ENCODE measurements around the gene GCNA.
"Not testable (repeated sequence)": the region's sequence is repeated elsewhere in the genome, so short reads cannot be mapped to it uniquely, and the experiment has no call there.

The GCNA gene

GRCh38 chrX:71586929-71587328, 8.7 kb downstream of the GCNA start:
- H3K36me3 ChIP-seq (ENCODE audit: control insufficient read depth in 1 of 2, insufficient read depth in 2 of 2, low read length in 2 of 2): no peaks in the 10 kb centered on the region
- no peaks in the 10 kb centered on the region for H3K4me1 ChIP-seq (ENCODE audit: control insufficient read depth in 1 of 2, insufficient read depth in 2 of 2, low read length in 2 of 2)
- no peak overlapping the region for H3K9ac ChIP-seq (ENCODE audit: low read depth in 1 of 2, low read length in 2 of 2)
- no peak overlapping the region for H3K27ac ChIP-seq (ENCODE audit: low read depth, low read length)
- H3K9me3 ChIP-seq (ENCODE audit: control insufficient read depth in 1 of 2, low read length in 2 of 2): no peaks in the 10 kb centered on the region
- H3K4me3 ChIP-seq (ENCODE audit: low read depth in 1 of 2, low read length in 2 of 2): no peak overlapping the region
- H3K27me3 ChIP-seq (ENCODE audit: control insufficient read depth in 1 of 2, insufficient read depth in 2 of 2, low read length in 2 of 2): no peaks in the 10 kb centered on the region

- not testable (repeated sequence) for H3K9me3 ChIP-seq (ENCODE audit: control insufficient read depth in 1 of 2, low read length in 2 of 2); H3K4me3 ChIP-seq (ENCODE audit: low read depth in 1 of 2, low read length in 2 of 2); H3K4me1 ChIP-seq (ENCODE audit: control insufficient read depth in 1 of 2, insufficient read depth in 2 of 2, low read length in 2 of 2); H3K27me3 ChIP-seq (ENCODE audit: control insufficient read depth in 1 of 2, insufficient read depth in 2 of 2, low read length in 2 of 2); H3K9ac ChIP-seq (ENCODE audit: low read depth in 1 of 2, low read length in 2 of 2); H3K27ac ChIP-seq (ENCODE audit: low read depth, low read length)
- peaks cover 0 to 12% of the 10 kb centered on the region in 2 donors for H3K36me3 ChIP-seq (ENCODE audit: control insufficient read depth in 1 of 2, insufficient read depth in 2 of 2, low read length in 2 of 2)
Measured at GRCh38 chrX:71593210-71593609, 15.0 kb downstream of the GCNA start.

- H3K27me3 ChIP-seq (ENCODE audit: control insufficient read depth in 1 of 2, insufficient read depth in 2 of 2, low read length in 2 of 2): no peaks in the 10 kb centered on the region
- H3K4me1 ChIP-seq (ENCODE audit: control insufficient read depth in 1 of 2, insufficient read depth in 2 of 2, low read length in 2 of 2): no peaks in the 10 kb centered on the region
- H3K9ac ChIP-seq (ENCODE audit: low read depth in 1 of 2, low read length in 2 of 2): no peak overlapping the region
- peaks cover 10 to 37% of the 10 kb centered on the region in 2 donors for H3K36me3 ChIP-seq (ENCODE audit: control insufficient read depth in 1 of 2, insufficient read depth in 2 of 2, low read length in 2 of 2)
- no peaks in the 10 kb centered on the region for H3K9me3 ChIP-seq (ENCODE audit: control insufficient read depth in 1 of 2, low read length in 2 of 2)
- H3K27ac ChIP-seq (ENCODE audit: low read depth, low read length): no peak overlapping the region
- H3K4me3 ChIP-seq (ENCODE audit: low read depth in 1 of 2, low read length in 2 of 2): no peak overlapping the region
Measured at GRCh38 chrX:71599965-71600364, 21.7 kb downstream of the GCNA start.

GRCh38 chrX:71603618-71604017, 25.4 kb downstream of the GCNA start:
- Histone ChIP-seq H3K27ac (ENCODE audit: low read depth, low read length) (no peak overlapping the region), H3K4me3 (ENCODE audit: low read depth in 1 of 2, low read length in 2 of 2) (no peak overlapping the region), H3K4me1 (ENCODE audit: control insufficient read depth in 1 of 2, insufficient read depth in 2 of 2, low read length in 2 of 2) (no peaks in the 10 kb centered on the region), H3K36me3 (ENCODE audit: control insufficient read depth in 1 of 2, insufficient read depth in 2 of 2, low read length in 2 of 2) (peaks cover 20 to 37% of the 10 kb centered on the region in 2 donors), H3K27me3 (ENCODE audit: control insufficient read depth in 1 of 2, insufficient read depth in 2 of 2, low read length in 2 of 2) (no peaks in the 10 kb centered on the region), H3K9ac (ENCODE audit: low read depth in 1 of 2, low read length in 2 of 2) (no peak overlapping the region), H3K9me3 (ENCODE audit: control insufficient read depth in 1 of 2, low read length in 2 of 2) (no peaks in the 10 kb centered on the region)

- no peak overlapping the region for H3K4me3 ChIP-seq (ENCODE audit: low read depth in 1 of 2, low read length in 2 of 2)
- H3K4me1 ChIP-seq (ENCODE audit: control insufficient read depth in 1 of 2, insufficient read depth in 2 of 2, low read length in 2 of 2): no peaks in the 10 kb centered on the region
- H3K9ac ChIP-seq (ENCODE audit: low read depth in 1 of 2, low read length in 2 of 2): no peak overlapping the region
- H3K27ac ChIP-seq (ENCODE audit: low read depth, low read length): no peak overlapping the region
- peaks cover 22 to 39% of the 10 kb centered on the region in 2 donors for H3K36me3 ChIP-seq (ENCODE audit: control insufficient read depth in 1 of 2, insufficient read depth in 2 of 2, low read length in 2 of 2)
- H3K27me3 ChIP-seq (ENCODE audit: control insufficient read depth in 1 of 2, insufficient read depth in 2 of 2, low read length in 2 of 2): no peaks in the 10 kb centered on the region
- no peaks in the 10 kb centered on the region for H3K9me3 ChIP-seq (ENCODE audit: control insufficient read depth in 1 of 2, low read length in 2 of 2)
Measured at GRCh38 chrX:71604141-71604540, 25.9 kb downstream of the GCNA start.

GRCh38 chrX:71604796-71605568, 26.7 kb downstream of the GCNA start:
- no peaks in the 10 kb centered on the region for H3K4me1 ChIP-seq (ENCODE audit: control insufficient read depth in 1 of 2, insufficient read depth in 2 of 2, low read length in 2 of 2)
- H3K27me3 ChIP-seq (ENCODE audit: control insufficient read depth in 1 of 2, insufficient read depth in 2 of 2, low read length in 2 of 2): no peaks in the 10 kb centered on the region
- H3K9me3 ChIP-seq (ENCODE audit: control insufficient read depth in 1 of 2, low read length in 2 of 2): no peaks in the 10 kb centered on the region
- H3K36me3 ChIP-seq (ENCODE audit: control insufficient read depth in 1 of 2, insufficient read depth in 2 of 2, low read length in 2 of 2): peaks cover 25 to 42% of the 10 kb centered on the region in 2 donors
- no peak overlapping the region for H3K27ac ChIP-seq (ENCODE audit: low read depth, low read length)
- H3K9ac ChIP-seq (ENCODE audit: low read depth in 1 of 2, low read length in 2 of 2): no peak overlapping the region
- no peak overlapping the region for H3K4me3 ChIP-seq (ENCODE audit: low read depth in 1 of 2, low read length in 2 of 2)

GRCh38 chrX:71606536-71607216, 28.4 kb downstream of the GCNA start:
- Histone ChIP-seq H3K4me3 (ENCODE audit: low read depth in 1 of 2, low read length in 2 of 2) (no peak overlapping the region), H3K27me3 (ENCODE audit: control insufficient read depth in 1 of 2, insufficient read depth in 2 of 2, low read length in 2 of 2) (no peaks in the 10 kb centered on the region), H3K9ac (ENCODE audit: low read depth in 1 of 2, low read length in 2 of 2) (no peak overlapping the region), H3K4me1 (ENCODE audit: control insufficient read depth in 1 of 2, insufficient read depth in 2 of 2, low read length in 2 of 2) (no peaks in the 10 kb centered on the region), H3K9me3 (ENCODE audit: control insufficient read depth in 1 of 2, low read length in 2 of 2) (no peaks in the 10 kb centered on the region), H3K36me3 (ENCODE audit: control insufficient read depth in 1 of 2, insufficient read depth in 2 of 2, low read length in 2 of 2) (peaks cover 25 to 55% of the 10 kb centered on the region in 2 donors), H3K27ac (ENCODE audit: low read depth, low read length) (no peak overlapping the region)

GRCh38 chrX:71607488-71607887, 29.3 kb downstream of the GCNA start:
- H3K9ac ChIP-seq (ENCODE audit: low read depth in 1 of 2, low read length in 2 of 2): no peak overlapping the region
- no peaks in the 10 kb centered on the region for H3K4me1 ChIP-seq (ENCODE audit: control insufficient read depth in 1 of 2, insufficient read depth in 2 of 2, low read length in 2 of 2)
- H3K27ac ChIP-seq (ENCODE audit: low read depth, low read length): no peak overlapping the region
- no peaks in the 10 kb centered on the region for H3K27me3 ChIP-seq (ENCODE audit: control insufficient read depth in 1 of 2, insufficient read depth in 2 of 2, low read length in 2 of 2)
- H3K36me3 ChIP-seq (ENCODE audit: control insufficient read depth in 1 of 2, insufficient read depth in 2 of 2, low read length in 2 of 2): peaks cover 25 to 60% of the 10 kb centered on the region in 2 donors
- H3K9me3 ChIP-seq (ENCODE audit: control insufficient read depth in 1 of 2, low read length in 2 of 2): no peaks in the 10 kb centered on the region
- no peak overlapping the region for H3K4me3 ChIP-seq (ENCODE audit: low read depth in 1 of 2, low read length in 2 of 2)

GRCh38 chrX:71609095-71609750, 31.0 kb downstream of the GCNA start:
- peaks cover 22 to 58% of the 10 kb centered on the region in 2 donors for H3K36me3 ChIP-seq (ENCODE audit: control insufficient read depth in 1 of 2, insufficient read depth in 2 of 2, low read length in 2 of 2)

GRCh38 chrX:71611736-71612135, 33.5 kb downstream of the GCNA start:
- not testable (repeated sequence) for H3K27ac ChIP-seq (ENCODE audit: low read depth, low read length); H3K9ac ChIP-seq (ENCODE audit: low read depth in 1 of 2, low read length in 2 of 2); H3K9me3 ChIP-seq (ENCODE audit: control insufficient read depth in 1 of 2, low read length in 2 of 2); H3K4me3 ChIP-seq (ENCODE audit: low read depth in 1 of 2, low read length in 2 of 2); H3K27me3 ChIP-seq (ENCODE audit: control insufficient read depth in 1 of 2, insufficient read depth in 2 of 2, low read length in 2 of 2)
- H3K4me1 ChIP-seq (ENCODE audit: control insufficient read depth in 1 of 2, insufficient read depth in 2 of 2, low read length in 2 of 2): peaks cover 5 to 11% of the 10 kb centered on the region in 2 donors
- H3K36me3 ChIP-seq (ENCODE audit: control insufficient read depth in 1 of 2, insufficient read depth in 2 of 2, low read length in 2 of 2): peaks cover 5 to 40% of the 10 kb centered on the region in 2 donors

More at GRCh38 chrX:71609095-71609750, 31.0 kb downstream of the GCNA start:
- no peak overlapping the region for H3K4me3 ChIP-seq (ENCODE audit: low read depth in 1 of 2, low read length in 2 of 2)
- H3K9me3 ChIP-seq (ENCODE audit: control insufficient read depth in 1 of 2, low read length in 2 of 2): no peaks in the 10 kb centered on the region
- H3K4me1 ChIP-seq (ENCODE audit: control insufficient read depth in 1 of 2, insufficient read depth in 2 of 2, low read length in 2 of 2): no peaks in the 10 kb centered on the region
- H3K27me3 ChIP-seq (ENCODE audit: control insufficient read depth in 1 of 2, insufficient read depth in 2 of 2, low read length in 2 of 2): no peaks in the 10 kb centered on the region
- H3K27ac ChIP-seq (ENCODE audit: low read depth, low read length): no peak overlapping the region
- no peak overlapping the region for H3K9ac ChIP-seq (ENCODE audit: low read depth in 1 of 2, low read length in 2 of 2)
